HEK293 (cell line): ENCODE measurements around the gene CA10.

Source experiments
- CTCF ChIA-PET: fragments of 350-600 bp; formaldehyde crosslinking; extraction: SDS; loops from one replicate; lab custom pipeline; 2021; ENCODE audit warnings: antibody characterized with exemption; lab: Yijun Ruan, JAX
- POLR2A ChIA-PET: fragments of 300-600 bp; formaldehyde crosslinking; extraction: SDS; loops from one replicate; lab custom pipeline; 2020; ENCODE audit warnings: antibody characterized with exemption, inconsistent platforms; lab: Yijun Ruan, JAX
- H3K27ac ChIP-seq: fragments of 200-500 bp; sonication (Bioruptor generic); 2 replicates; pipeline ENCODE4 v1.5.1; 2014; ENCODE audit warnings: low read depth, low read length, control low read depth, inconsistent platforms; ENCODE audit errors: extremely low read depth
- H3K36me3 ChIP-seq, 2 experiments: fragments of 200-500 bp in 1 of 2; sonication (Bioruptor generic) in 1 of 2; 1 replicate in 1 of 2; 2 replicates in 1 of 2; pipeline ENCODE4 v1.5.1; 2014 to 2017; ENCODE audit warnings: inconsistent platforms in 2 of 2, low read length in 2 of 2; ENCODE audit not compliant: control insufficient read depth in 2 of 2, insufficient read depth in 1 of 2
- H3K4me1 ChIP-seq: fragments of 200-500 bp; sonication (Bioruptor generic); 2 replicates; pipeline ENCODE4 v1.5.1; 2014; ENCODE audit warnings: mild to moderate bottlenecking, low read length, inconsistent platforms; ENCODE audit not compliant: control insufficient read depth, insufficient read depth
- H3K4me3 ChIP-seq: 2 replicates; pipeline ENCODE4 v1.5.1; 2011; ENCODE audit warnings: low read depth, mild to moderate bottlenecking, control low read depth, low read length, moderate library complexity
- H3K9me3 ChIP-seq: fragments of 200-500 bp; sonication (Bioruptor generic); 2 replicates; pipeline ENCODE4 v1.5.1; 2014; ENCODE audit warnings: low read depth, low read length, inconsistent platforms; ENCODE audit not compliant: control insufficient read depth, insufficient read depth
- HOXA7 ChIP-seq: sonication (generic); formaldehyde crosslinking; IDR thresholded peaks from 2 replicates; pipeline ENCODE4 v1.8.1; 2022; ENCODE audit warnings: missing genetic modification reagents, borderline replicate concordance
- KLF16 ChIP-seq: fragments of 450-650 bp; formaldehyde crosslinking; IDR thresholded peaks from 2 replicates; pipeline ENCODE4 v1.5.1; 2017; ENCODE audit warnings: missing biosample characterization, missing genetic modification characterization
- YY1 ChIP-seq: fragments of 450-650 bp; formaldehyde crosslinking; IDR thresholded peaks from 2 replicates; pipeline ENCODE4 v1.5.1; 2018; ENCODE audit warnings: missing biosample characterization, missing genetic modification characterization
- ZBTB8A ChIP-seq: fragments of 450-650 bp; formaldehyde crosslinking; IDR thresholded peaks from 2 replicates; pipeline ENCODE4 v1.5.1; 2016; ENCODE audit warnings: missing biosample characterization, missing genetic modification characterization
- ZFHX2 ChIP-seq: fragments of 450-650 bp; formaldehyde crosslinking; conservative IDR thresholded peaks from 2 replicates; pipeline ENCODE4 v1.5.1; 2016; ENCODE audit warnings: missing biosample characterization, missing genetic modification characterization
- ZNF133 ChIP-seq: fragments of 450-650 bp; formaldehyde crosslinking; IDR thresholded peaks from 2 replicates; pipeline ENCODE4 v1.5.1; 2016; ENCODE audit warnings: missing biosample characterization, missing genetic modification characterization
- ZNF169 ChIP-seq: fragments of 450-650 bp; formaldehyde crosslinking; IDR thresholded peaks from 2 replicates; pipeline ENCODE4 v1.5.1; 2016; ENCODE audit warnings: missing biosample characterization, missing genetic modification characterization
- ZNF18 ChIP-seq: fragments of 450-650 bp; formaldehyde crosslinking; IDR thresholded peaks from 2 replicates; pipeline ENCODE4 v1.5.1; 2016; ENCODE audit warnings: missing biosample characterization, missing genetic modification characterization
- ZNF248 ChIP-seq: fragments of 450-650 bp; formaldehyde crosslinking; IDR thresholded peaks from 2 replicates; pipeline ENCODE4 v1.5.1; 2017; ENCODE audit warnings: missing biosample characterization, missing genetic modification characterization
- ZNF398 ChIP-seq: fragments of 450-650 bp; formaldehyde crosslinking; IDR thresholded peaks from 2 replicates; pipeline ENCODE4 v1.5.1; 2017; ENCODE audit warnings: missing biosample characterization, missing genetic modification characterization
- ZNF488 ChIP-seq: fragments of 450-650 bp; formaldehyde crosslinking; IDR thresholded peaks from 2 replicates; pipeline ENCODE4 v1.5.1; 2016; ENCODE audit warnings: missing biosample characterization, missing genetic modification characterization
- ZNF529 ChIP-seq: fragments of 450-650 bp; formaldehyde crosslinking; IDR thresholded peaks from 2 replicates; pipeline ENCODE4 v1.5.1; 2017; ENCODE audit warnings: missing genetic modification characterization, missing biosample characterization; ENCODE audit not compliant: insufficient replicate concordance
- ZNF555 ChIP-seq: fragments of 450-650 bp; formaldehyde crosslinking; conservative IDR thresholded peaks from 2 replicates; pipeline ENCODE4 v1.5.1; 2017; ENCODE audit warnings: missing biosample characterization, mild to moderate bottlenecking, missing genetic modification characterization, inconsistent platforms
- ZNF610 ChIP-seq: fragments of 450-650 bp; formaldehyde crosslinking; IDR thresholded peaks from 2 replicates; pipeline ENCODE4 v1.5.1; 2016; ENCODE audit warnings: missing biosample characterization, missing genetic modification characterization, borderline replicate concordance
- ZNF639 ChIP-seq: fragments of 450-650 bp; formaldehyde crosslinking; IDR thresholded peaks from 2 replicates; pipeline ENCODE4 v1.5.1; 2016; ENCODE audit warnings: missing biosample characterization, missing genetic modification characterization
- ZNF660 ChIP-seq: fragments of 450-650 bp; IDR thresholded peaks from 2 replicates; pipeline ENCODE4 v1.5.1; 2018; ENCODE audit warnings: missing biosample characterization, mild to moderate bottlenecking, missing genetic modification characterization
- ZNF747 ChIP-seq: fragments of 450-650 bp; formaldehyde crosslinking; IDR thresholded peaks from 2 replicates; pipeline ENCODE4 v1.5.1; 2016; ENCODE audit warnings: missing biosample characterization, missing genetic modification characterization
- ZNF785 ChIP-seq: fragments of 450-650 bp; formaldehyde crosslinking; IDR thresholded peaks from 2 replicates; pipeline ENCODE4 v1.5.1; 2016; ENCODE audit warnings: missing biosample characterization, missing genetic modification characterization
- TF ChIP-seq, protein P1 (sequence below): fragments of 450-650 bp; formaldehyde crosslinking; IDR thresholded peaks from 2 replicates; pipeline ENCODE4 v1.5.1; 2016; ENCODE audit warnings: missing biosample characterization, missing genetic modification characterization

Gene CA10

GRCh38 chr17:51914577-51914976 lies 243.9 kb downstream of the CA10 start:
- Histone ChIP-seq H3K9me3 (no peaks in the 10 kb centered on the region), H3K36me3 (no peaks in the 10 kb centered on the region), H3K4me1 (no peaks in the 10 kb centered on the region), H3K27ac (no peak overlapping the region), H3K4me3 (no peak overlapping the region)
- TF ChIP-seq ZNF660 (tag by site-specific recombination) (no peak), YY1 (tag by site-specific recombination) (no peak), ZFHX2 (tag by site-specific recombination) (no peak), ZNF18 (tag by site-specific recombination) (no peak), ZNF488 (tag by site-specific recombination) (no peak), ZBTB8A (no peak), ZNF610 (tag by site-specific recombination) (no peak), ZNF639 (no peak)
- CTCF ChIA-PET, result no interaction called here
- POLR2A ChIA-PET, result no interaction called here

GRCh38 chr17:51913491-51914205 lies 244.9 kb downstream of the CA10 start:
- TF ChIP-seq HOXA7 (no peak), ZNF639 (no peak), ZNF248 (no peak), ZNF398 (tag by site-specific recombination) (no peak), ZNF785 (tag by site-specific recombination) (no peak), ZNF555 (tag by site-specific recombination) (no peak), ZNF529 (no peak), KLF16 (no peak), ZNF747 (tag by site-specific recombination) (no peak), ZNF169 (tag by site-specific recombination) (no peak), ZNF133 (tag by site-specific recombination) (no peak)
- TF ChIP-seq, protein P1, sequence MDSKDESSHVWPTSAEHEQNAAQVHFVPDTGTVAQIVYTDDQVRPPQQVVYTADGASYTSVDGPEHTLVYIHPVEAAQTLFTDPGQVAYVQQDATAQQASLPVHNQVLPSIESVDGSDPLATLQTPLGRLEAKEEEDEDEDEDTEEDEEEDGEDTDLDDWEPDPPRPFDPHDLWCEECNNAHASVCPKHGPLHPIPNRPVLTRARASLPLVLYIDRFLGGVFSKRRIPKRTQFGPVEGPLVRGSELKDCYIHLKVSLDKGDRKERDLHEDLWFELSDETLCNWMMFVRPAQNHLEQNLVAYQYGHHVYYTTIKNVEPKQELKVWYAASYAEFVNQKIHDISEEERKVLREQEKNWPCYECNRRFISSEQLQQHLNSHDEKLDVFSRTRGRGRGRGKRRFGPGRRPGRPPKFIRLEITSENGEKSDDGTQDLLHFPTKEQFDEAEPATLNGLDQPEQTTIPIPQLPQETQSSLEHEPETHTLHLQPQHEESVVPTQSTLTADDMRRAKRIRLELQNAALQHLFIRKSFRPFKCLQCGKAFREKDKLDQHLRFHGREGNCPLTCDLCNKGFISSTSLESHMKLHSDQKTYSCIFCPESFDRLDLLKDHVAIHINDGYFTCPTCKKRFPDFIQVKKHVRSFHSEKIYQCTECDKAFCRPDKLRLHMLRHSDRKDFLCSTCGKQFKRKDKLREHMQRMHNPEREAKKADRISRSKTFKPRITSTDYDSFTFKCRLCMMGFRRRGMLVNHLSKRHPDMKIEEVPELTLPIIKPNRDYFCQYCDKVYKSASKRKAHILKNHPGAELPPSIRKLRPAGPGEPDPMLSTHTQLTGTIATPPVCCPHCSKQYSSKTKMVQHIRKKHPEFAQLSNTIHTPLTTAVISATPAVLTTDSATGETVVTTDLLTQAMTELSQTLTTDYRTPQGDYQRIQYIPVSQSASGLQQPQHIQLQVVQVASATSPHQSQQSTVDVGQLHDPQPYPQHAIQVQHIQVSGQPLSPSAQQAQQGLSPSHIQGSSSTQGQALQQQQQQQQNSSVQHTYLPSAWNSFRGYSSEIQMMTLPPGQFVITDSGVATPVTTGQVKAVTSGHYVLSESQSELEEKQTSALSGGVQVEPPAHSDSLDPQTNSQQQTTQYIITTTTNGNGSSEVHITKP (tag by site-specific recombination), result no peak
- no peaks in the 10 kb centered on the region for H3K36me3 ChIP-seq
- no peak overlapping the region for H3K4me3 ChIP-seq
- no peaks in the 10 kb centered on the region for H3K4me1 ChIP-seq
- no peak overlapping the region for H3K27ac ChIP-seq
- no peaks in the 10 kb centered on the region for H3K9me3 ChIP-seq
- POLR2A ChIA-PET, result no interaction called here
- CTCF ChIA-PET, result no interaction called here
